Adipocyte (in vitro differentiated cells): ENCODE results near the gene NAV2.

Experiments used
- DNase-seq: peaks from one replicate; pipeline ENCODE4 v3.0.0-alpha.2; 2015; ENCODE audit warnings: low read depth
- H3K27me3 ChIP-seq: replicated peaks from 2 replicates; pipeline ENCODE4 v1.7.0; 2013; ENCODE audit warnings: mild to moderate bottlenecking, low read length, moderate library complexity; ENCODE audit not compliant: control insufficient read depth, insufficient read depth
- H3K36me3 ChIP-seq: 2 replicates; pipeline ENCODE4 v1.7.0; 2013; ENCODE audit warnings: low read length, mild to moderate bottlenecking, moderate library complexity; ENCODE audit not compliant: control insufficient read depth, insufficient read depth, severe bottlenecking
- H3K4me1 ChIP-seq: 2 replicates; pipeline ENCODE4 v1.7.0; 2013; ENCODE audit warnings: mild to moderate bottlenecking, low read length, moderate library complexity; ENCODE audit not compliant: control insufficient read depth, insufficient read depth
- H3K4me3 ChIP-seq: 2 replicates; pipeline ENCODE4 v1.7.0; 2013; ENCODE audit warnings: mild to moderate bottlenecking, low read length, moderate library complexity
- H3K9ac ChIP-seq: 2 replicates; pipeline ENCODE4 v1.7.0; 2013; ENCODE audit warnings: mild to moderate bottlenecking, low read length, moderate library complexity
- H3K9me3 ChIP-seq: 2 replicates; pipeline ENCODE4 v1.7.0; 2013; ENCODE audit warnings: mild to moderate bottlenecking, low read length, moderate library complexity; ENCODE audit not compliant: control insufficient read depth

The NAV2 gene

GRCh38 chr11:19816817-19817216 lies 104.2 kb downstream of the NAV2 start:
- Histone ChIP-seq H3K36me3 (no peaks in the 10 kb centered on the region), H3K27me3 (no peaks in the 10 kb centered on the region), H3K4me3 (no peak overlapping the region), H3K9me3 (no peaks in the 10 kb centered on the region), H3K9ac (no peak overlapping the region), H3K4me1 (peaks cover 78% of the 10 kb centered on the region)
- no peak for DNase-seq

GRCh38 chr11:19817265-19817851 lies 104.7 kb downstream of the NAV2 start:
- Histone ChIP-seq H3K36me3 (no peaks in the 10 kb centered on the region), H3K9ac (no peak overlapping the region), H3K4me1 (peaks cover 75% of the 10 kb centered on the region), H3K4me3 (no peak overlapping the region), H3K27me3 (no peaks in the 10 kb centered on the region), H3K9me3 (no peaks in the 10 kb centered on the region)
- DNase-seq: no peak

GRCh38 chr11:19817870-19818269 lies 105.2 kb downstream of the NAV2 start:
- H3K27me3 ChIP-seq: no peaks in the 10 kb centered on the region

GRCh38 chr11:19818619-19819018 lies 106.0 kb downstream of the NAV2 start:
- no peak for DNase-seq
- Histone ChIP-seq H3K36me3 (no peaks in the 10 kb centered on the region), H3K9ac (no peak overlapping the region), H3K4me1 (peaks cover 63% of the 10 kb centered on the region), H3K4me3 (no peak overlapping the region), H3K27me3 (no peaks in the 10 kb centered on the region), H3K9me3 (no peaks in the 10 kb centered on the region)

More at GRCh38 chr11:19817870-19818269, 105.2 kb downstream of the NAV2 start:
- DNase-seq: no peak
- no peaks in the 10 kb centered on the region for H3K9me3 ChIP-seq
- peaks cover 70% of the 10 kb centered on the region for H3K4me1 ChIP-seq
- no peak overlapping the region for H3K9ac ChIP-seq
- H3K4me3 ChIP-seq: no peak overlapping the region
- H3K36me3 ChIP-seq: no peaks in the 10 kb centered on the region

GRCh38 chr11:19819148-19819547 lies 106.5 kb downstream of the NAV2 start:
- DNase-seq: no peak
- no peak overlapping the region for H3K9ac ChIP-seq
- H3K4me3 ChIP-seq: no peak overlapping the region
- no peaks in the 10 kb centered on the region for H3K9me3 ChIP-seq
- no peaks in the 10 kb centered on the region for H3K36me3 ChIP-seq
- no peaks in the 10 kb centered on the region for H3K27me3 ChIP-seq
- H3K4me1 ChIP-seq: peaks cover 58% of the 10 kb centered on the region

- Histone ChIP-seq H3K36me3 (no peaks in the 10 kb centered on the region), H3K4me3 (no peak overlapping the region), H3K27me3 (no peaks in the 10 kb centered on the region), H3K9ac (no peak overlapping the region), H3K9me3 (no peaks in the 10 kb centered on the region), H3K4me1 (peaks cover 57% of the 10 kb centered on the region)
- DNase-seq: peak; percentile 41
These were observed 107.5 kb downstream of the NAV2 start for GRCh38 chr11:19820100-19820499.

- Histone ChIP-seq H3K4me3 (no peak overlapping the region), H3K9me3 (no peaks in the 10 kb centered on the region), H3K27me3 (no peaks in the 10 kb centered on the region), H3K9ac (no peak overlapping the region), H3K4me1 (peaks cover 55% of the 10 kb centered on the region), H3K36me3 (no peaks in the 10 kb centered on the region)
- DNase-seq: no peak
These were observed 108.8 kb downstream of the NAV2 start for GRCh38 chr11:19821412-19821875.

- Histone ChIP-seq H3K9ac (no peak overlapping the region), H3K4me3 (no peak overlapping the region), H3K4me1 (peaks cover 50% of the 10 kb centered on the region), H3K36me3 (peaks cover 4% of the 10 kb centered on the region), H3K9me3 (no peaks in the 10 kb centered on the region), H3K27me3 (no peaks in the 10 kb centered on the region)
- DNase-seq: no peak
These were observed 109.4 kb downstream of the NAV2 start for GRCh38 chr11:19821993-19822392.

- no peaks in the 10 kb centered on the region for H3K9me3 ChIP-seq
- no peak overlapping the region for H3K9ac ChIP-seq
- peaks cover 5% of the 10 kb centered on the region for H3K36me3 ChIP-seq
- peaks cover 44% of the 10 kb centered on the region for H3K4me1 ChIP-seq
- no peak overlapping the region for H3K4me3 ChIP-seq
- no peak for DNase-seq
- no peaks in the 10 kb centered on the region for H3K27me3 ChIP-seq
These were observed 109.9 kb downstream of the NAV2 start for GRCh38 chr11:19822531-19822930.

GRCh38 chr11:19826606-19827005 lies 114.0 kb downstream of the NAV2 start:
- Histone ChIP-seq H3K27me3 (no peaks in the 10 kb centered on the region), H3K4me1 (peaks cover 11% of the 10 kb centered on the region), H3K36me3 (peaks cover 5% of the 10 kb centered on the region), H3K9me3 (no peaks in the 10 kb centered on the region), H3K4me3 (no peak overlapping the region), H3K9ac (no peak overlapping the region)
- no peak for DNase-seq

- no peak overlapping the region for H3K9ac ChIP-seq
- H3K36me3 ChIP-seq: peaks cover 5% of the 10 kb centered on the region
- no peak for DNase-seq
- no peak overlapping the region for H3K4me3 ChIP-seq
- no peaks in the 10 kb centered on the region for H3K27me3 ChIP-seq
- peaks cover 7% of the 10 kb centered on the region for H3K4me1 ChIP-seq
- no peaks in the 10 kb centered on the region for H3K9me3 ChIP-seq
These were observed 114.9 kb downstream of the NAV2 start for GRCh38 chr11:19827399-19828135.
